ENCODE measurements around the gene METTL1.

Gene METTL1

DNA sequence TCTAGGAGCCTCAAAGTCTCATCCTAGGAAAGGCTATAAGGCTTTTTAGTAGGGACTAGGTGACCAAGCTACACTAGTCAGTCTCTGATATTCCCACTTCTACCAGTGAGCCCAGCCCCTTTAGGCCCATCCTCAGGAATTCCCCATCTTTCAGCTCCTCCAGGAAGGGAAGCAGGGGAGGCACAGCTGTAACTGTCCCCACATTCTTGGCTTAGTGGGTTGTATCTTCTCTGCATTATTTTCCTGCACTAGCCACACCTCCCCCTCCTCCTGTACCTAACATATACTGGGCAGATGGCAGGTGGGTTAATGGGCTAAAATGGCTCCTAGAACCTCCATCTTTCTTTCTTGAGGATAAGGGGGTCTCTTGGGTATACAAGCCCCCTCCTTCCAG lies 4.6 kb downstream of the METTL1 start:
- no peak for DNase-seq

DNA sequence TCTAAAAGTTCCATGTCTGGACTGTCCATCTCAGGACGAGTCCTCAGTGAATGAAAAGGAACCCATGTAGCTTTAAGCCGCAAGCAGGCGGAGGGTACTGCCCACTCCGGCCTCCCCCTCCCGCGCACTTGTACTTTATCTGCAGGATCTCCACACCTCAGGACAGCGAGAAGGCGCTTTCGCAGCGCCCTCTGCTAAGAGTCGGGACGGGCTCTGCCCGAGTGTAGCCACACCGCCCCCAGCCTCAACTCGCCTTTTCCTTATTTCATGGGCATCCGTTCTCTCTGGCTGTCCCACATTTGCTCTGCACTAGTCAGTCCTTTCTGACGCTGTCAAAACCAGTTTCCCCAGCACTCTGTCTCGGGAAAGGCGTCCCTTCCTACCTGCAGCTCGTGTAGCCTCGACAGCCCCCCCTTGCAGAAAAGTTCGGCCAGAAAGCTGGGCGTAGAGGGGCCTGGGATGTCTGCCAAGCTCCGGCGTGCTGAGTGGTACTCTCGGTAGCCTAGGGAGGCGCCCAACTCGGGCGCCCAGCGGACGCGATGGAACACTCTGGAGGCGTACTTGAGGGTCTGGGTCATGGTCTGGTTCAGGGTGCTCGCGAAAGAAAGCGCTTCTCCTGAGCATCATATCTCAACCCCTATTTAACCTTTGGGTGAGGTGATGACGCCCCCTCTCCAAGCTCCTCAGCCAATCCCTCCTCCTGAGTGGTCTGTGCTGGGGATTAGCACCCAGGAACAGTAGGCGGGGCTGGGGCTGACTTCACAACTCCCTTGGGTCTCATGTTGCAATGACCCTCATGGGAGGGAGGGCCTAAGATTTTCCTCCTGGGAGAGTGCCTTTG lies 5.2 kb downstream of the METTL1 start, which contains the start of gene CYP27B1:
Gene CYP27B1, minus strand, starts transcription at position 615 of the 841 bp plus-strand sequence. Its CDS starts 37 bp downstream, at position 578.
- no peak for DNase-seq

GRCh38 chr12:57765698-57766463 lies 6.0 kb downstream of the METTL1 start:
- no peak for DNase-seq

DNA sequence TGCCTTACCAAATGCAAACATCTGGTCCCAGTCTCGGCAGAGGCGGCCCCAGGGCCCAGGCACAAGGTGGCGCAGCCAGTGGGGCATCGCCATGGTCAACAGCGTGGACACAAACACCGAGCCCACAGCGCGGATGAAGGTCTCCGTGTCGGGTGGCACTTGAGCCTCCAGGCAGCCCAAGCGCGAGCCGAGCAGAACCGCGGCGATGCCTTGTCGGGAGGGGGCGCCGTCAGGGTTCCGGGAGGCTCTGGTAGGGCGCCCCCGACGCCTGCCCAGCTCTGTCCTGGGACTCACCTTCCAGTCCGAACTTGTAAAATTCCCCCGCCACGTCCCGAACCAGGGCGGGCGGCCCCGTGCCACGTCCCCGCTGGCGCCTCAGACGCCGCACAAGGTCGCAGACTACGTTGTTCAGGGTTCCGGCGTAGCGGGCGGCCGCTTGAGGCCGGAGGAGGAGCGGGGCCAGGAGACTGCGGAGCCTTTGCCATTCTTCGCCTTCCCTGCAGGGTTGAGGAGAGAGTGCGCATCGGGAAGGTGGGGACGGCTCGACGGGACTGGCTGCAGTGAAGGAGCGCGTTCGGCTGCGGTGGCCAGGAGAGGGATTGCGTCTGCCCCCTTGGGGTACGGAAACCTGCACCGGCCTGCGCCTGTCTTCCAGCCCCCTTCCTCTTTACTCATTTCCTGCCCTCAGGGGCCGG lies 6.8 kb downstream of the METTL1 start:
- no peak for DNase-seq

- DNase-seq: no peak
Observed at GRCh38 chr12:57764662-57765002, 7.3 kb downstream of the METTL1 start.

- DNase-seq: no peak
Observed at GRCh38 chr12:57763881-57764661, 7.8 kb downstream of the METTL1 start.

GRCh38 chr12:57762463-57762862 lies 9.4 kb downstream of the METTL1 start:
- no peak for DNase-seq

- DNase-seq: no peak
Observed at GRCh38 chr12:57761391-57761998, 10.4 kb downstream of the METTL1 start.

GRCh38 chr12:57760347-57760982 lies 11.4 kb downstream of the METTL1 start:
- no peak for DNase-seq

DNA sequence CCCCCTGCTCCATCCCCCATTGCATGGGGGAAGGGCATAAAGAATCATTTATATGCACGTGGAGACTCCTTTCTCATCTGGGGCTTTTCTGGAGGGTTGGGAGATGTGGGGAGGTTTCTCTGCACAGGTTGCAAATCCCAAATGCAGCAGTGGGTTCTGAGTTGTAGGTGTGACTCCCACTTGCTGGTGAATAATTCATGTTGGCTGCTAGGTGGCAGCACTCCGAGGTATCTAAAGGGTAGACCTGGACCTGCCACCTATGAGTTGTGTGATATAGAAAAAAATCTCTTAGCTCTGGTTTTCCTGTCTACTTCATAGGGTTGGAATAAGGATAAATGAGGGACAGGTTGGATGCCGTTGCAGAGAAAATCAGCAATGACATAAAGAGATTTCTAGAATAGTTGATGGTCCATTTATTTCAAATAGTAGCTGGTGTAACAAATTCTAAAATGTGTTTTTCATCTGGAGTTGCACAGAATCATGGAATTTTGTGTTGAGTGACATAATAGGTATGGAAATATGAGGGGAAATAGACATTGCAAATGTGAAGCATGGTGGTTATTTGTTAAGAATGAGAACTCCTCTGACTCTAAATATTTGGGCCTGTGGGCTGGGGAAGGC lies 12.4 kb downstream of the METTL1 start:
- no peak for DNase-seq

GRCh38 chr12:57758552-57759359 lies 13.1 kb downstream of the METTL1 start:
- no peak for DNase-seq

DNA sequence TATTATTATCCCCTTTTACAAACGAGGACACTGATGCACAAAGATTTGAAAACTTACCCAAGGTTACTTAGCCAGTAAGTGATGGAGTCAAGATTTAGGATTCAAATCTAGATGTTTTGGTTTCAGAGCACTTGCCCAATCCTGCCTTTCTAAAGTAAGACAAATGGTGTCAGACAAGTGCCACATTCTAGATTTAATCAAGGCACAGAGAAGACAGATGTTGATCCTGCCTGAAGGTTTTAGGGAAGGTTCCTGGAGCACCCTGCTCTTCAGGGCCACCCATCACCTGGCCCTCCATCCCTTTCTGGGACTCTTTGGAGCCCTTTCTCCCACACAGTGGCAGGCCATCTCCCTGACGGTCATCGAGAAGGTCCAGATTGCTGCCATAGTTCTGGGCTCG lies 14.1 kb downstream of the METTL1 start:
- no peak for DNase-seq

- no peak for DNase-seq
Observed at GRCh38 chr12:57756406-57757341, 15.2 kb downstream of the METTL1 start.

DNA sequence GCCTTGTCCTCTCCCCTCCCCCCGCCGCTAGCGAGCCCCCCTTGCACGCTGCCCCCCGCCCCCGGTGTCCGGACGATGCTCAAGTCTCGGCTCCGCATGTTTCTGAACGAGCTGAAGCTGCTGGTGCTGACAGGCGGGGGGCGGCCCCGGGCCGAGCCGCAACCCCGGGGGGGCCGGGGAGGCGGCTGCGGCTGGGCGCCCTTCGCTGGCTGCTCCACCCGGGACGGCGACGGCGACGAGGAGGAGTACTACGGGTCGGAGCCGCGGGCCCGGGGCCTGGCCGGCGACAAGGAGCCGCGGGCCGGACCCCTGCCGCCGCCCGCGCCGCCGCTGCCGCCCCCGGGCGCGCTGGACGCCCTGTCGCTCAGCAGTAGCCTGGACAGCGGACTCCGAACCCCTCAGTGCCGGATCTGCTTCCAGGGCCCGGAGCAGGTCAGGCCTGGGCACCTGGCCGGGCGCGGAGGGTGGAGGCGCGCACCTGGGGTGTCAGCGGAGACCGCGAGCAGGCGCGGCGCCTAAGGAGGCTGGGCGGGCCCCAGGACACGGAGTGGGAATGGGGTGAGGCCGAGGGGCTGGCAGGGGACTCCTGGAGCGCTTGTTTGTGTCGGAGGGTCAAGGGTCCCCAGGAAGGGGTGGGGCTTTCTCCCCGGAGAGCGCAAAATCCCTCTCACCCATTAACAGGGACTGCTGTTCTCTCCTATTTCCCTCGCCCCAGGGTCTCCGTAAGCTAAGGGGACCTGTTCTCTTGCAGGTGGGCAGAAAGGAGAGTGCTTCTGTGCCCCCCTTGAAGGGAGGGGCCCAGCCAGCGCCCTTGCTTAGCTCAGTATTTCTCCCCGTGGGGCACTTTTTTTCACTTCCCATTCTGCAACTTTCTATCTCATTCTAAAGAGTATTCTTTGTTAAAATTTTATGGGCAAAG lies 16.2 kb downstream of the METTL1 start:
- no peak for DNase-seq

- DNase-seq: no peak
Observed at GRCh38 chr12:57755194-57755453, 16.8 kb downstream of the METTL1 start.

- no peak for DNase-seq
Observed at GRCh38 chr12:57754411-57755193, 17.3 kb downstream of the METTL1 start, which contains the start of gene MARCHF9. Gene MARCHF9, plus strand, starts transcription at chr12:57755103. Its CDS starts 426 bp downstream, at chr12:57755529.

DNA sequence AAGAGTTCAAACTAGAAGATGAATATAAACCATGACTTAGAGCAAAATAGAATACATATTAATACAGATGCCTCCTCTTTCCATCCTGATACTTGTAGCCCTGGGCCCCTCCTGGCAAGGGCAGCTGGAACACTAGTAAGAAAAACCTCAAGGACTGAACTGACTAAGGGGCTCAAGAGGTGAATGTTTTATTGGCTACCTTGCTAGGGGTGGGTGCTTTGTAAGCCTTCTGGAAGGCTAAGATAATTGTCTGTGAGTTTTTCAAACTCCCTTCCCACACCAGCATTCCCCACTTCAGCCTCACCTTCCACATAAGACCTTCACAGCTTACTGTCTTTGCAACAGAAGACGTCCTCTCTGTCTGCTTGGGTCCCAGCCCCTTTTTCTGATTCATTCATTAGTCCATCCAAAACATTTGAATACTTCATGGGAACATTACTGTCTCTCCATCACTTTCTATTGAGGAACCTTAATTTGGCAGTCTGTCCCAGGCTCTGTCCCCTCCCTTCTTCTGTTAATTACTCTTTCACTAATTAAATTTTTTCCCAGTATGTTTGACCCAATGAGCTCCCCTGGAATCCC lies 18.1 kb downstream of the METTL1 start:
- no peak for DNase-seq
